ENCODE results near the gene NAP1L4.

NAP1L4 gene

GRCh38 chr11:2904153-2905052 lies 87.7 kb downstream of the NAP1L4 start:
- no peak for DNase-seq (ENCODE audit: low read depth)

GRCh38 chr11:2903672-2904011 lies 88.5 kb downstream of the NAP1L4 start:
- no peak for DNase-seq (ENCODE audit: low read depth)

- DNase-seq (ENCODE audit: low read depth), result no peak
Measured at GRCh38 chr11:2902784-2903671, 89.1 kb downstream of the NAP1L4 start.

GRCh38 chr11:2901854-2902783 lies 90.0 kb downstream of the NAP1L4 start:
- DNase-seq (ENCODE audit: low read depth), result peak; percentile 76

- no peak for DNase-seq (ENCODE audit: low read depth)
Measured at GRCh38 chr11:2901196-2901796, 90.8 kb downstream of the NAP1L4 start.

GRCh38 chr11:2899080-2899783 lies 92.9 kb downstream of the NAP1L4 start:
- DNase-seq (ENCODE audit: low read depth), result no peak

- peak; percentile 26 for DNase-seq (ENCODE audit: low read depth)
Measured at GRCh38 chr11:2898366-2899079, 93.6 kb downstream of the NAP1L4 start.

GRCh38 chr11:2897048-2897447 lies 95.1 kb downstream of the NAP1L4 start:
- no peak for DNase-seq (ENCODE audit: low read depth)

- no peak for DNase-seq (ENCODE audit: low read depth)
Measured at GRCh38 chr11:2896047-2896446, 96.1 kb downstream of the NAP1L4 start.
